ENCODE data around the gene OR6S1.

The OR6S1 gene

GRCh38 chr14:20641591-20641990 lies at the start of gene OR6S1:
OR6S1 (minus strand) TSS chr14:20641691; CDS start chr14:20641691, 0 bp downstream.
- in situ Hi-C loops (cut with MboI; ENCODE audit: low sequenced_read_pairs, unreplicated experiment) = no loop called here
- no peak for TF ChIP-seq CTCF (IDR thresholded peaks at IDR 0.05; ENCODE audit: borderline replicate concordance, control extremely low read depth, extremely low read depth, insufficient read depth, missing control alignments)
- DNase-seq (ENCODE audit: low spot score) = no peak

DNA sequence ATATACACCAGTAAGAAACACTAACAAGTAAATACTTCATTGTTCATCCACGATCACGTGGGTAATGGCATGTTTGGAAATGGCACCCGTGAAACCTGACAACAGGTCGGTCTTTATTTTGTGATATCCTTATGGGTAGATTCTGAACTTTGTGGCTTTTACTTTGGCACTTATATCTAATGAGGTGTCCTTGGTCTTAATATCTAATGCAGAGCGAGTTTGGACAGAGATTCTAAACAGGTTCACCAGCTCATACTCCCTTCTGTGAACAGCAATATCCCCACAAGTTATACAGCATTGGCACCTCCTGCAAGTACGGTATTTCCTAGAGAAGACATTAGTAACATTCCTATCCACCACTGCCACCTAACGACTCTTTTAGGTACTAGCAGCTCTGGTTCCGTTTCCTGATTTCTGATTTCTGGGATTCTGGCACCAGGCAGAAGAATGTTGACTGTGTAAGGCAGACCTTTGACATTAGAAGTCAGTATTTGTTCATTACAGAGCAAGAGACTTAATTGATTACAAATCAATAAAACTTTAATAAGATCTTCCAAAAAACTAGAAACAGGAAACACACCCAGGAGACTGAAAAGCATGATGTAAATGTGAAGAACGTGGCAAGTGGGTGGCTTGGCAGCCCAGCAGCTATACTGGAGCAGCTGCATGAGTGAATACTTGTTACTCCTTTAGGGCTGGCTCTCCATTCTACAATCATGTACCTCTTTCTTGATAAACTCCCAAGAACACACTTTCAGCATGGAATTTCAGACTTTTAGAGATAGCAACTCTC lies 49.6 kb upstream of the OR6S1 start:
- in situ Hi-C loops (cut with MboI; ENCODE audit: low sequenced_read_pairs, unreplicated experiment) = no loop called here
- DNase-seq (ENCODE audit: low spot score) = peak; percentile 77

GRCh38 chr14:20688167-20688839 lies 46.8 kb upstream of the OR6S1 start, which contains the start of gene ANG:
ANG (plus strand) TSS chr14:20688764; CDS start chr14:20693565, 4,801 bp downstream.
- no peak for TF ChIP-seq CTCF (IDR thresholded peaks at IDR 0.05; ENCODE audit: borderline replicate concordance, control extremely low read depth, extremely low read depth, insufficient read depth, missing control alignments)
- in situ Hi-C loops (cut with MboI; ENCODE audit: low sequenced_read_pairs, unreplicated experiment) = loop anchor here (10.0 kb wide), 2 partner anchors 54 to 364 kb away; no protein-coding TSS in a partner anchor
- DNase-seq (ENCODE audit: low spot score) = no peak

More for the DNA sequence above, 49.6 kb upstream of the OR6S1 start:
- peak; percentile 77 for TF ChIP-seq CTCF (IDR thresholded peaks at IDR 0.05; ENCODE audit: borderline replicate concordance, control extremely low read depth, extremely low read depth, insufficient read depth, missing control alignments)

GRCh38 chr14:20687362-20688166 lies 46.1 kb upstream of the OR6S1 start:
- TF ChIP-seq CTCF (IDR thresholded peaks at IDR 0.05; ENCODE audit: borderline replicate concordance, control extremely low read depth, extremely low read depth, insufficient read depth, missing control alignments) = no peak
- in situ Hi-C loops (cut with MboI; ENCODE audit: low sequenced_read_pairs, unreplicated experiment) = loop anchor here (10.0 kb wide), 2 partner anchors 53 to 363 kb away; no protein-coding TSS in a partner anchor
- no peak for DNase-seq (ENCODE audit: low spot score)

DNA sequence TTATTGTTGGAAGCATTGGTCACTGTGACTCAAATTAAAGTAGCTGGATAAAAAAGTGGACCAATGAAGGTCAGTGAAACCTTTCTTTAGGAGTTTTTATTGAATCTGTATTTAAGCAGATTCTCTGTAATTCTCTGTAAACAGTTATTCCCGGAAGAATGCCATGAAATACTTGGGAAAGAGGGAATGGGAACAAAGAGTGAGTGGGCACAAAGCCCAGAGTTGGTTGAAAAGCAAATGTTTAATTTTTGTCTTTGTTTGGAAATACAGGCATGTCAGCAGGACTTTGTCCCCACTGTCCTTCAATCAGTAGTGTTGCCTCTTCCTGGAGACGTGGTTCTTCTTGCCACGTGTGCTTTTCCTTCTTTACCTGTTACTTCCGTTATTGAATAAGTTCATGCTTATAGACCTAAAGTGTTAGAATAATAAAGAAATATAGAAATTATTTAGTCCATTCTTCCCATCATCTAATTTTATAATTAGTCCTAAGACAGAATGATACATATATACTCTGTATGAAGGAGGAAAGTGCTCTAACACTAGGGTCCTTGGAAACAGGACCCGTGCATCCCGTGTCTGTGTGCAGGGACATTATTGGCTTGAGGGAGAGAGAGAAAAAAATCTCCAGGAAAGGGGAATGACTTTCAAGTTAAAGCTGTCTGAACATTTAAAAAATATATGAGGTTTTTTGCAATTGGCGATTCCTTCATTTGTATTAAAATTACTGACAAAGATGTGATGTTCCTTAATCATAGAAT lies 45.1 kb upstream of the OR6S1 start:
- TF ChIP-seq CTCF (IDR thresholded peaks at IDR 0.05; ENCODE audit: borderline replicate concordance, control extremely low read depth, extremely low read depth, insufficient read depth, missing control alignments) = no peak
- no peak for DNase-seq (ENCODE audit: low spot score)
- in situ Hi-C loops (cut with MboI; ENCODE audit: low sequenced_read_pairs, unreplicated experiment) = loop anchor here (10.0 kb wide), 2 partner anchors 52 to 362 kb away; no protein-coding TSS in a partner anchor
